ENCODE measurements around the gene ST6GALNAC2. TPM values are rescaled to one million over a fixed set of nuclear protein-coding genes. Genes with fewer than 3 reads are reported as not detected.

Gene ST6GALNAC2
- total and polyA plus RNA-seq, 10 of the 15 experiments (the other 5 are each of a cell fraction or from before 2014, with no cell fraction given) = 0.08 to 0.41 (median 0.23) TPM; not detected in 6

DNA sequence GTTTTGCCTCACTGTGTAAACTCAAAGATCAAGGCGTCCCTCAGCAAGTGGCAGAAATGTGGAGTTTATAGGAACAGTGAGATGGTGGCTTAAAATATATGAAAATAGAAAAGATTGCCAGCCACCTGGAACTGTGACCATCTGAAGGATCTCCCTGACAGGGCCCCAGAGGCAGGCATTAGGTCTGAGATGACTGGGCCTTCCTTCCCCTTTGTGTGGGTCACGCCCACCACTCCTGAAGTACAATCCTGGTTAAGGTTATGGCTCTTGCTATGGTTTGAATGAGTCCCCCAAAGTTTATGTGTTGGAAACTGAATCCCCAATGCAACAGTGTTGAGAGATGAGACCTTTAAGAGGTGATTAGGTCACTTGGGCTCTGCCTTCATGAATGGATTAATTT, 6.4 kb downstream of the ST6GALNAC2 start:
- no peak for FAIRE-seq
- Histone ChIP-seq H3K4me3 (no peak overlapping the region), H3K36me3 (ENCODE audit: control insufficient read depth in 2 of 2, insufficient read depth in 2 of 2, low read length in 1 of 2) (no peaks in the 10 kb centered on the region), H3K79me2 (ENCODE audit: control insufficient read depth, insufficient read depth, low read length) (no peaks in the 10 kb centered on the region), H2AFZ (ENCODE audit: control insufficient read depth, low read depth, low read length) (peak overlapping the region; percentile 5; the same call in 1 of the 2 replicates), H3K9me3 (replicated peaks; ENCODE audit: control insufficient read depth, insufficient read depth, low read length) (no peaks in the 10 kb centered on the region), H3K27me3 (replicated peaks in 1 of 2; ENCODE audit: control insufficient read depth in 2 of 2, insufficient read depth in 2 of 2, low read length in 1 of 2) (no peaks in the 10 kb centered on the region), H3K9ac (ENCODE audit: control insufficient read depth, insufficient read depth, low read length) (no peak overlapping the region), H4K20me1 (ENCODE audit: control insufficient read depth, insufficient read depth) (no peaks in the 10 kb centered on the region), H3K4me1 (ENCODE audit: control insufficient read depth, insufficient read depth, low read length) (peaks cover 24% of the 10 kb centered on the region), H3K4me2 (ENCODE audit: control insufficient read depth, insufficient read depth) (peak overlapping the region; percentile 34), H3K27ac (ENCODE audit: control insufficient read depth, insufficient read depth) (no peak overlapping the region)
- ChIA-PET SMC1A (ENCODE audit: uncharacterized antibody, unreplicated experiment) (interaction anchor here (0.6 kb wide), 1 partner anchor 19 kb away, joined by 3 read pairs; no protein-coding TSS in a partner anchor), CTCF (interaction anchor here (0.6 to 3.0 kb wide), 4 partner anchors 12 to 45 kb away, joined by 3 to 13 read pairs (median 4); no protein-coding TSS in a partner anchor), RAD21 (ENCODE audit: unreplicated experiment) (interaction anchor here (0.9 kb wide), 1 partner anchor 19 kb away, joined by 3 read pairs; no protein-coding TSS in a partner anchor), POLR2A (interaction anchor here (1.0 kb wide), 1 partner anchor 16 kb away, joined by 3 read pairs; no protein-coding TSS in a partner anchor)
- BruUV-seq (replicated peaks) = no TSS peak
- TF ChIP-seq, protein P1, sequence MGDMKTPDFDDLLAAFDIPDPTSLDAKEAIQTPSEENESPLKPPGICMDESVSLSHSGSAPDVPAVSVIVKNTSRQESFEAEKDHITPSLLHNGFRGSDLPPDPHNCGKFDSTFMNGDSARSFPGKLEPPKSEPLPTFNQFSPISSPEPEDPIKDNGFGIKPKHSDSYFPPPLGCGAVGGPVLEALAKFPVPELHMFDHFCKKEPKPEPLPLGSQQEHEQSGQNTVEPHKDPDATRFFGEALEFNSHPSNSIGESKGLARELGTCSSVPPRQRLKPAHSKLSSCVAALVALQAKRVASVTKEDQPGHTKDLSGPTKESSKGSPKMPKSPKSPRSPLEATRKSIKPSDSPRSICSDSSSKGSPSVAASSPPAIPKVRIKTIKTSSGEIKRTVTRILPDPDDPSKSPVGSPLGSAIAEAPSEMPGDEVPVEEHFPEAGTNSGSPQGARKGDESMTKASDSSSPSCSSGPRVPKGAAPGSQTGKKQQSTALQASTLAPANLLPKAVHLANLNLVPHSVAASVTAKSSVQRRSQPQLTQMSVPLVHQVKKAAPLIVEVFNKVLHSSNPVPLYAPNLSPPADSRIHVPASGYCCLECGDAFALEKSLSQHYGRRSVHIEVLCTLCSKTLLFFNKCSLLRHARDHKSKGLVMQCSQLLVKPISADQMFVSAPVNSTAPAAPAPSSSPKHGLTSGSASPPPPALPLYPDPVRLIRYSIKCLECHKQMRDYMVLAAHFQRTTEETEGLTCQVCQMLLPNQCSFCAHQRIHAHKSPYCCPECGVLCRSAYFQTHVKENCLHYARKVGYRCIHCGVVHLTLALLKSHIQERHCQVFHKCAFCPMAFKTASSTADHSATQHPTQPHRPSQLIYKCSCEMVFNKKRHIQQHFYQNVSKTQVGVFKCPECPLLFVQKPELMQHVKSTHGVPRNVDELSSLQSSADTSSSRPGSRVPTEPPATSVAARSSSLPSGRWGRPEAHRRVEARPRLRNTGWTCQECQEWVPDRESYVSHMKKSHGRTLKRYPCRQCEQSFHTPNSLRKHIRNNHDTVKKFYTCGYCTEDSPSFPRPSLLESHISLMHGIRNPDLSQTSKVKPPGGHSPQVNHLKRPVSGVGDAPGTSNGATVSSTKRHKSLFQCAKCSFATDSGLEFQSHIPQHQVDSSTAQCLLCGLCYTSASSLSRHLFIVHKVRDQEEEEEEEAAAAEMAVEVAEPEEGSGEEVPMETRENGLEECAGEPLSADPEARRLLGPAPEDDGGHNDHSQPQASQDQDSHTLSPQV (IDR thresholded peaks at IDR 0.05) = no peak
- TF ChIP-seq KDM1A (IDR thresholded peaks at IDR 0.05; ENCODE audit: borderline replicate concordance) (no peak), TCF7 (IDR thresholded peaks at IDR 0.05; ENCODE audit: borderline replicate concordance) (no peak), IRF4 (IDR thresholded peaks at IDR 0.05; ENCODE audit: low read depth, low read length) (peak; percentile 34; the same call in 1 of the 2 replicates), PAX5 (IDR thresholded peaks at IDR 0.05; ENCODE audit: borderline replicate concordance, low read depth, low read length) (no peak)
- 3% methylated on average over 2 of the region's 2 CpGs for WGBS (ENCODE audit: insufficient coverage, insufficient replicate concordance, low lambda C conversion rate, missing lambda C conversion rate)
- intact Hi-C loops (cut with micrococcal nuclease; ENCODE audit: unreplicated experiment) = no loop called here
- in situ Hi-C loops (cut with MboI) = no loop called here
- no peak for DNase-seq (ENCODE audit: low read depth, low spot score)
- ATAC-seq = peak; percentile 75

Data from GM12878 (cell line).